ENCODE results near the gene P4HA2.

The P4HA2 gene

GRCh38 chr5:132250547-132250946 lies 22.9 kb upstream of the P4HA2 start:
- no peak for DNase-seq (ENCODE audit: low read depth)

- DNase-seq (ENCODE audit: low read depth): no peak
These were observed 19.2 kb upstream of the P4HA2 start for GRCh38 chr5:132246806-132247205.

GRCh38 chr5:132245593-132245992 lies 17.9 kb upstream of the P4HA2 start:
- DNase-seq (ENCODE audit: low read depth): no peak

- DNase-seq (ENCODE audit: low read depth): no peak
These were observed 15.8 kb upstream of the P4HA2 start for GRCh38 chr5:132243366-132243977.

- DNase-seq (ENCODE audit: low read depth): no peak
These were observed 12.1 kb upstream of the P4HA2 start for GRCh38 chr5:132239776-132240175.

GRCh38 chr5:132238901-132239500 lies 11.3 kb upstream of the P4HA2 start:
- no peak for DNase-seq (ENCODE audit: low read depth)

- no peak for DNase-seq (ENCODE audit: low read depth)
These were observed 10.6 kb upstream of the P4HA2 start for GRCh38 chr5:132238169-132238744.

- DNase-seq (ENCODE audit: low read depth): no peak
These were observed 10.0 kb upstream of the P4HA2 start for GRCh38 chr5:132237670-132238069.

GRCh38 chr5:132237141-132237540 lies 9.5 kb upstream of the P4HA2 start:
- no peak for DNase-seq (ENCODE audit: low read depth)

- no peak for DNase-seq (ENCODE audit: low read depth)
These were observed 7.7 kb upstream of the P4HA2 start for GRCh38 chr5:132235340-132235739.

- DNase-seq (ENCODE audit: low read depth): no peak
These were observed 7.0 kb upstream of the P4HA2 start for GRCh38 chr5:132234684-132235062.

- DNase-seq (ENCODE audit: low read depth): no peak
These were observed 6.4 kb upstream of the P4HA2 start for GRCh38 chr5:132233811-132234683.

- no peak for DNase-seq (ENCODE audit: low read depth)
These were observed 5.4 kb upstream of the P4HA2 start for GRCh38 chr5:132233081-132233480.

GRCh38 chr5:132232465-132232864 lies 4.8 kb upstream of the P4HA2 start:
- DNase-seq (ENCODE audit: low read depth): no peak

- DNase-seq (ENCODE audit: low read depth): no peak
These were observed 3.2 kb upstream of the P4HA2 start for GRCh38 chr5:132230871-132231270.

- no peak for DNase-seq (ENCODE audit: low read depth)
These were observed 1.6 kb upstream of the P4HA2 start for GRCh38 chr5:132229236-132229635.

GRCh38 chr5:132228241-132229035 lies 785 bp upstream of the P4HA2 start:
- DNase-seq (ENCODE audit: low read depth): no peak

GRCh38 chr5:132227235-132227484 lies 493 bp downstream of the P4HA2 start:
- no peak for DNase-seq (ENCODE audit: low read depth)

- DNase-seq (ENCODE audit: low read depth): no peak
These were observed 978 bp downstream of the P4HA2 start for GRCh38 chr5:132226516-132227234.

- DNase-seq (ENCODE audit: low read depth): peak; percentile 66
These were observed 2.3 kb downstream of the P4HA2 start for GRCh38 chr5:132225165-132226032.

GRCh38 chr5:132224716-132225115 lies 2.9 kb downstream of the P4HA2 start:
- DNase-seq (ENCODE audit: low read depth): no peak
